CD4-positive, CD25-positive, alpha-beta regulatory T cell (primary cell): ENCODE measurements around the gene ADH1C. TPM values are rescaled to one million over a fixed set of nuclear protein-coding genes. Genes with fewer than 3 reads are reported as not detected.

ENCODE experiments used
- ATAC-seq, 2 donors: fragments of 150-1000 bp; cut with Tn5 transposase; one replicate each; pipeline ENCODE4 v1.10.0; 2021; ENCODE audit warnings: low read depth in 2 of 2, moderate number of reproducible peaks in 2 of 2, moderate library complexity in 1 of 2
- DNase-seq, 3 donors: peaks; one replicate each; pipeline versions ENCODE4 v3.0.0 to v3.0.0-alpha.2; 2012 to 2022; ENCODE audit warnings: mixed read lengths in 1 of 3
- H3K27ac ChIP-seq: one replicate; pipeline ENCODE4 v1.7.0; 2013; ENCODE audit warnings: mild to moderate bottlenecking, low read length; ENCODE audit not compliant: insufficient read depth, poor library complexity, severe bottlenecking
- H3K27me3 ChIP-seq: one replicate; pipeline ENCODE4 v1.7.0; 2013; ENCODE audit warnings: low read length; ENCODE audit not compliant: control insufficient read depth, insufficient read depth
- H3K36me3 ChIP-seq: one replicate; pipeline ENCODE4 v1.7.0; 2013; ENCODE audit warnings: mild to moderate bottlenecking, low read length, moderate library complexity; ENCODE audit not compliant: control insufficient read depth, insufficient read depth
- H3K4me1 ChIP-seq: 2 replicates; pipeline ENCODE4 v1.7.0; 2013; ENCODE audit warnings: mild to moderate bottlenecking, low read length; ENCODE audit not compliant: insufficient read depth, control insufficient read depth, poor library complexity, severe bottlenecking
- H3K4me3 ChIP-seq: one replicate; pipeline ENCODE4 v1.7.0; 2013; ENCODE audit warnings: low read depth, mild to moderate bottlenecking, low read length, moderate library complexity
- H3K9me3 ChIP-seq, 2 experiments: 1 replicate in 1 of 2; 2 replicates in 1 of 2; pipeline ENCODE4 v1.7.0; 2013; ENCODE audit warnings: low read length in 2 of 2, mild to moderate bottlenecking in 1 of 2, moderate library complexity in 1 of 2; ENCODE audit not compliant: control insufficient read depth in 2 of 2
- H3K27ac Mint-ChIP-seq, 3 donors: one replicate each; pipeline ENCODE4 v1.8.0; 2020 to 2022; ENCODE audit warnings: mild to moderate bottlenecking in 3 of 3, mixed read lengths in 3 of 3, moderate library complexity in 2 of 3
- H3K27me3 Mint-ChIP-seq: one replicate; pipeline ENCODE4 v1.8.0; 2022; ENCODE audit warnings: mild to moderate bottlenecking, mixed read lengths
- H3K36me3 Mint-ChIP-seq: one replicate; pipeline ENCODE4 v1.8.0; 2020; ENCODE audit warnings: mixed read lengths
- H3K4me1 Mint-ChIP-seq, 4 donors: one replicate each; pipeline ENCODE4 v1.8.0; 2020 to 2022; ENCODE audit warnings: mixed read lengths in 4 of 4, mild to moderate bottlenecking in 1 of 4
- H3K4me3 Mint-ChIP-seq, 4 donors: one replicate each; pipeline ENCODE4 v1.8.0; 2020 to 2022; ENCODE audit warnings: mild to moderate bottlenecking in 4 of 4, mixed read lengths in 4 of 4, moderate library complexity in 3 of 4
- H3K9me3 Mint-ChIP-seq, 7 donors: one replicate each; pipeline ENCODE4 v1.8.0; 2020 to 2022; ENCODE audit warnings: mixed read lengths in 7 of 7, mild to moderate bottlenecking in 3 of 7, moderate library complexity in 2 of 7
- polyA plus RNA-seq, 4 donors: library from polyadenylated mRNA; unstranded; fragments of 300-500 nt; fragmentation: Illumina TruSeq; gene quantifications; one replicate each; pipeline ENCODE4 v1.2.3, GENCODE V29; 2021
- total RNA-seq: library from RNA; stranded (reverse); gene quantifications from one replicate; pipeline ENCODE4 v1.2.3, GENCODE V29; 2022

The ADH1C gene
- not detected for total RNA-seq
- polyA plus RNA-seq, result not detected

GRCh38 chr4:99352602-99353537 lies at the start of gene ADH1C:
ADH1C (minus strand) TSS chr4:99352746; CDS start chr4:99352675, 71 bp downstream.
- H3K27ac Mint-ChIP-seq, result no peak within 1 kb of the TSS

GRCh38 chr4:99400831-99401230 lies 48.3 kb upstream of the ADH1C start:
- peaks cover 8% of the 10 kb centered on the region for H3K27me3 Mint-ChIP-seq
- Histone ChIP-seq H3K4me1 (no peaks in the 10 kb centered on the region), H3K9me3 (peaks cover 0 to 4% of the 10 kb centered on the region in 2 experiments), H3K27ac (no peak overlapping the region), H3K36me3 (no peaks in the 10 kb centered on the region), H3K27me3 (peaks cover 4% of the 10 kb centered on the region), H3K4me3 (no peak overlapping the region)
- ATAC-seq (no peak), DNase-seq (no peak)
- H3K36me3 Mint-ChIP-seq, result no peaks in the 10 kb centered on the region
- H3K27ac Mint-ChIP-seq, result no peak overlapping the region
- H3K4me3 Mint-ChIP-seq, result no peak overlapping the region
- peaks cover 0 to 3% (median 0%) of the 10 kb centered on the region in 4 donors for H3K4me1 Mint-ChIP-seq
- H3K9me3 Mint-ChIP-seq, result peaks cover 0 to 2% (median 0%) of the 10 kb centered on the region in 7 donors

More at GRCh38 chr4:99352602-99353537, at the start of gene ADH1C:
- Histone ChIP-seq H3K4me1 (no peaks in the 10 kb centered on the region), H3K27me3 (no peaks in the 10 kb centered on the region), H3K9me3 (no peaks in the 10 kb centered on the region), H3K4me3 (no peak within 1 kb of the TSS), H3K27ac (no peak within 1 kb of the TSS), H3K36me3 (no peaks in the 10 kb centered on the region)
- ATAC-seq (no peak), DNase-seq (no peak)
- H3K36me3 Mint-ChIP-seq, result no peaks in the 10 kb centered on the region
- peaks cover 6% of the 10 kb centered on the region for H3K27me3 Mint-ChIP-seq
- H3K4me1 Mint-ChIP-seq, result no peaks in the 10 kb centered on the region
- no peak within 1 kb of the TSS for H3K4me3 Mint-ChIP-seq
- H3K9me3 Mint-ChIP-seq, result peaks cover 0 to 8% (median 3%) of the 10 kb centered on the region in 7 donors

GRCh38 chr4:99399017-99399416 lies 46.5 kb upstream of the ADH1C start:
- no peak for ATAC-seq
- H3K27ac Mint-ChIP-seq, result no peak overlapping the region
- Histone ChIP-seq H3K4me1 (no peaks in the 10 kb centered on the region), H3K4me3 (no peak overlapping the region), H3K27me3 (peaks cover 4% of the 10 kb centered on the region), H3K27ac (no peak overlapping the region), H3K9me3 (peaks cover 0 to 4% of the 10 kb centered on the region in 2 experiments), H3K36me3 (no peaks in the 10 kb centered on the region)
- no peaks in the 10 kb centered on the region for H3K4me1 Mint-ChIP-seq
- H3K9me3 Mint-ChIP-seq, result peaks cover 0 to 2% (median 0%) of the 10 kb centered on the region in 7 donors
- no peak overlapping the region for H3K4me3 Mint-ChIP-seq
- peaks cover 11% of the 10 kb centered on the region for H3K27me3 Mint-ChIP-seq
- no peaks in the 10 kb centered on the region for H3K36me3 Mint-ChIP-seq
- DNase-seq, result no peak

GRCh38 chr4:99395595-99396364 lies 43.2 kb upstream of the ADH1C start:
- Histone ChIP-seq H3K27me3 (peaks cover 4% of the 10 kb centered on the region), H3K4me3 (no peak overlapping the region), H3K4me1 (no peaks in the 10 kb centered on the region), H3K36me3 (no peaks in the 10 kb centered on the region), H3K9me3 (peaks cover 0 to 4% of the 10 kb centered on the region in 2 experiments), H3K27ac (no peak overlapping the region)
- Mint-ChIP-seq H3K36me3 (no peaks in the 10 kb centered on the region), H3K9me3 (peaks cover 0 to 3% (median 0%) of the 10 kb centered on the region in 7 donors), H3K27ac (no peak overlapping the region), H3K4me1 (peaks cover 0 to 6% (median 0%) of the 10 kb centered on the region in 4 donors), H3K4me3 (no peak overlapping the region), H3K27me3 (peaks cover 17% of the 10 kb centered on the region)
- ATAC-seq (no peak), DNase-seq (no peak)

GRCh38 chr4:99394896-99395295 lies 42.4 kb upstream of the ADH1C start:
- Histone ChIP-seq H3K27ac (no peak overlapping the region), H3K27me3 (peaks cover 4% of the 10 kb centered on the region), H3K4me3 (no peak overlapping the region), H3K36me3 (no peaks in the 10 kb centered on the region), H3K9me3 (peaks cover 0 to 4% of the 10 kb centered on the region in 2 experiments), H3K4me1 (no peaks in the 10 kb centered on the region)
- Mint-ChIP-seq H3K27me3 (peaks cover 19% of the 10 kb centered on the region), H3K4me3 (peak overlapping the region in 1 of 4 donors; percentile 40), H3K4me1 (peaks cover 0 to 6% (median 0%) of the 10 kb centered on the region in 4 donors), H3K9me3 (peaks cover 0 to 3% (median 0%) of the 10 kb centered on the region in 7 donors), H3K27ac (no peak overlapping the region), H3K36me3 (no peaks in the 10 kb centered on the region)
- ATAC-seq, result no peak
- no peak for DNase-seq

GRCh38 chr4:99390055-99390454 lies 37.5 kb upstream of the ADH1C start:
- H3K4me3 ChIP-seq, result no peak overlapping the region
- Mint-ChIP-seq H3K27ac (no peak overlapping the region), H3K4me1 (peaks cover 0 to 6% (median 0%) of the 10 kb centered on the region in 4 donors), H3K27me3 (peaks cover 32% of the 10 kb centered on the region), H3K9me3 (peaks cover 0 to 1% (median 0%) of the 10 kb centered on the region in 7 donors), H3K36me3 (no peaks in the 10 kb centered on the region), H3K4me3 (no peak overlapping the region)
- no peak for ATAC-seq
- H3K4me1 ChIP-seq, result no peaks in the 10 kb centered on the region
- H3K36me3 ChIP-seq, result no peaks in the 10 kb centered on the region
- no peak overlapping the region for H3K27ac ChIP-seq
- peaks cover 8% of the 10 kb centered on the region for H3K27me3 ChIP-seq
- DNase-seq, result no peak
- no peaks in the 10 kb centered on the region for H3K9me3 ChIP-seq

GRCh38 chr4:99389606-99390005 lies 37.1 kb upstream of the ADH1C start:
- H3K27me3 ChIP-seq, result peaks cover 8% of the 10 kb centered on the region
- ATAC-seq (no peak), DNase-seq (no peak)
- H3K36me3 Mint-ChIP-seq, result no peaks in the 10 kb centered on the region
- no peak overlapping the region for H3K4me3 ChIP-seq
- H3K27me3 Mint-ChIP-seq, result peaks cover 31% of the 10 kb centered on the region
- no peaks in the 10 kb centered on the region for H3K9me3 ChIP-seq
- H3K4me1 ChIP-seq, result no peaks in the 10 kb centered on the region
- H3K36me3 ChIP-seq, result no peaks in the 10 kb centered on the region
- H3K27ac Mint-ChIP-seq, result no peak overlapping the region
- H3K4me3 Mint-ChIP-seq, result peak overlapping the region in 1 of 4 donors; percentile 21
- H3K9me3 Mint-ChIP-seq, result peaks cover 0 to 1% (median 0%) of the 10 kb centered on the region in 7 donors
- H3K4me1 Mint-ChIP-seq, result peaks cover 0 to 6% (median 0%) of the 10 kb centered on the region in 4 donors
- H3K27ac ChIP-seq, result no peak overlapping the region
